GM18951 (cell line): ENCODE results near the gene MOXD1.

Experiments used
- POLR2A ChIP-seq: IDR thresholded peaks from 4 replicates; pipeline ENCODE4 v1.6.1; 2011; ENCODE audit warnings: mild to moderate bottlenecking; ENCODE audit not compliant: insufficient read length, insufficient read depth; ENCODE audit errors: extremely low read depth
- in situ Hi-C: fragments of 300-500 bp; cut with MboI; formaldehyde crosslinking; loops from one replicate; pipeline ENCODE4 v1.12.0; 2022; ENCODE audit warnings: low sequenced_read_pairs, mixed read lengths, inconsistent platforms; ENCODE audit not compliant: unreplicated experiment

The MOXD1 gene

GRCh38 chr6:132410830-132411229, 9.6 kb upstream of the MOXD1 start:
- TF ChIP-seq POLR2A: no peak
- in situ Hi-C loops: no loop called here

- no peak for TF ChIP-seq POLR2A
- in situ Hi-C loops: no loop called here
Measured at GRCh38 chr6:132405143-132405915, 4.1 kb upstream of the MOXD1 start.

- in situ Hi-C loops: no loop called here
- TF ChIP-seq POLR2A: no peak
Measured at GRCh38 chr6:132404736-132405135, 3.5 kb upstream of the MOXD1 start.

- in situ Hi-C loops: no loop called here
Measured at GRCh38 chr6:132404330-132404729, 3.1 kb upstream of the MOXD1 start.

GRCh38 chr6:132401618-132402285, 477 bp upstream of the MOXD1 start:
- in situ Hi-C loops: no loop called here
- TF ChIP-seq POLR2A: no peak

More at GRCh38 chr6:132404330-132404729, 3.1 kb upstream of the MOXD1 start:
- no peak for TF ChIP-seq POLR2A

- TF ChIP-seq POLR2A: no peak
- in situ Hi-C loops: no loop called here
Measured at GRCh38 chr6:132400555-132400882, 756 bp downstream of the MOXD1 start.

GRCh38 chr6:132399376-132400074, 1.8 kb downstream of the MOXD1 start:
- in situ Hi-C loops: no loop called here
- no peak for TF ChIP-seq POLR2A

GRCh38 chr6:132395015-132395597, 6.2 kb downstream of the MOXD1 start:
- in situ Hi-C loops: no loop called here
- TF ChIP-seq POLR2A: no peak

GRCh38 chr6:132392792-132393191, 8.5 kb downstream of the MOXD1 start:
- in situ Hi-C loops: no loop called here
- TF ChIP-seq POLR2A: no peak

GRCh38 chr6:132392270-132392646, 9.0 kb downstream of the MOXD1 start:
- in situ Hi-C loops: no loop called here
- TF ChIP-seq POLR2A: no peak

GRCh38 chr6:132391391-132392269, 9.6 kb downstream of the MOXD1 start:
- no peak for TF ChIP-seq POLR2A
- in situ Hi-C loops: no loop called here

GRCh38 chr6:132390451-132390850, 10.8 kb downstream of the MOXD1 start:
- no peak for TF ChIP-seq POLR2A
- in situ Hi-C loops: no loop called here
